NAMALWA (cell line): ENCODE measurements around the gene ERO1A.
"Not testable (repeated sequence)": the region's sequence is repeated elsewhere in the genome, so short reads cannot be mapped to it uniquely, and the experiment has no call there.

Experiments
- DNase-seq: peaks from one replicate; pipeline ENCODE4 v3.0.0-alpha.2; 2015; ENCODE audit warnings: low spot score

ERO1A gene, protein sequence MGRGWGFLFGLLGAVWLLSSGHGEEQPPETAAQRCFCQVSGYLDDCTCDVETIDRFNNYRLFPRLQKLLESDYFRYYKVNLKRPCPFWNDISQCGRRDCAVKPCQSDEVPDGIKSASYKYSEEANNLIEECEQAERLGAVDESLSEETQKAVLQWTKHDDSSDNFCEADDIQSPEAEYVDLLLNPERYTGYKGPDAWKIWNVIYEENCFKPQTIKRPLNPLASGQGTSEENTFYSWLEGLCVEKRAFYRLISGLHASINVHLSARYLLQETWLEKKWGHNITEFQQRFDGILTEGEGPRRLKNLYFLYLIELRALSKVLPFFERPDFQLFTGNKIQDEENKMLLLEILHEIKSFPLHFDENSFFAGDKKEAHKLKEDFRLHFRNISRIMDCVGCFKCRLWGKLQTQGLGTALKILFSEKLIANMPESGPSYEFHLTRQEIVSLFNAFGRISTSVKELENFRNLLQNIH

DNA sequence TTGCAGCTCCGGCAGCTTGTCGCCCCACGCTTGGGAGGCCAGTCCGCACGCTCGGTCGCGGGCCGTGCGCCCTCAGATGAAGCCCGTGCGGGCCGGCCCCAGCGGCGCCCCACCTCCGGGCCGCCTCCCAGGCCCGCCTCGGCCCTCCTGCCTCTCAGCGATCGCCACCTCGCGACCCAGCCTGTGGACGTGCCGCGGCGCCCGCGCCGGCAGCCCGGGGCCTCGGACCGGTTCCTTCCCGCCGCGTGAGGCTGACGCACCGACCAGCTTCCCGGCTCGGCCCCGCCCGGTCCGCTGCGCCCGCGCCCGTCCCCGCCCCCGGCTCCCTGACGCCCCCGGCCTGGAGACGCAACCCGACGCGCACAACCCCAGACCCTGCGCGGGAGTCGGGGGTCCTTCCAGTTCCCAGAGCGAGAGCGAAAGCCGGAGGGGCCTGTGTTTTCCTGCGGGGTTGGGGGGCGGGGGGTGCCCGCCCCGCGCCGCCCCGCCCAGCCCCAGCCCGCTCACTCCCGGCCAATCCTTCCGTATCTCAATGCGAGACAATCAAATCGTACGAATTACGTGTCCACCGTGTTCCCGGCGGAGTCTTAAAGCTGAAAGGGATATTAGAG lies at the start of gene ERO1A:
Gene ERO1A (minus strand): TSS at position 78 of the 611 bp plus-strand sequence. CDS start 77 bp downstream, at position 1.
- peak; percentile 59 for DNase-seq

DNA sequence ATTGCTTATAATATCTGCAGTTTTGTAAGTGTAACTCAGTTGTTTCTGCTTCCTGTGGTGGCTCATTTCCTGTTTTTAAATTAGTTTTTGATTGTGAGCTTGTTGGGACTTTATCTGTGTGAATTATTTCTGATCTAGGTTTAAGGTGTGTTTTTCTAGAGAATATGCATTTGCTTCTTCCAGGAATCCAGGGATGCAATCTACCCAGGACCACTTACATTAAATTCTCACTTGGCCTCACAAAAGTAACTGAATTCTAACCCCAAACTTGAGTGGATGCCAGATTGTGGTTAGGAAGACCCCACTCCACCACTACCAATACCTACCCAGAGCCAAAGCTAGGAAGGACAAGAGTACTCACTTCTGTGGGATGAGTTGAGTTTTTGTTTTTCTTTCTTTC lies 46.5 kb upstream of the ERO1A start:
- DNase-seq, result peak; percentile 15

DNA sequence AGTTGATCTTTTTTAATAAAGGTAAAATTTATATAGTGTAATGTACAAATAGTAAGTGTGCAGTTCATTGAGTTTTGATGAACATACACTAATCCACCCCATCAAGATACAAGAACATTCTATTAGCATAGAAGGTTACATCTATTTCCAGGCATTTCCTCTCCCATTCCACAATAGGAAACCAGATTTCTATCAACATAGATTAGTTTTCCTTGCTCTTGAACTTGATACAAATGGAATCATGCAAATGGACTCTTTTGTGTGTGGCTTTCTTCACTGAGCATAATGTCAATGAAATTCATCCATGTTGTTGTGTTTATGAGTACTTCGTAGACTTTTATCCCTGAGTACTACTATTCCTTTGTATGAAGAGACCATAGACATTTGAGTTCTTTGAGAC lies 45.4 kb upstream of the ERO1A start:
- DNase-seq, result no peak

DNA sequence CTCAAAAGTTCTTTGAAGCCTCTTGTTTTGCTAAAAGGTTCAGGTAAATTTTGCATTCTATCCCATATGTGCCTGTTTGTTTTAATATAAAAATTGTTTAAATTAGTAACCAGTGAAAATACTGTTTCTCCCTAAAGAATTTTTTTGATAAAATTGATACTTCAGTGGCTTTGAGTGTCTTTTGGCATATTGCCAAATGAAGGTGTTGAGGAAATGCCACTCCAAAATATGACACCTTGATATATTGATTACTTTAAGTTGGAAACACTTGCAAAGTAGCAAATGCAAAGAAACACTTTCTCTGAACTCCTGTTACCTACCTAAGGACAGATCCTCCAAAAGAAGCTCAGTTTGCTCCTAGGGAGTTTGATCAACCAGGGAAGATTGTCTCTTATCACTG lies 43.1 kb upstream of the ERO1A start:
- no peak for DNase-seq

DNA sequence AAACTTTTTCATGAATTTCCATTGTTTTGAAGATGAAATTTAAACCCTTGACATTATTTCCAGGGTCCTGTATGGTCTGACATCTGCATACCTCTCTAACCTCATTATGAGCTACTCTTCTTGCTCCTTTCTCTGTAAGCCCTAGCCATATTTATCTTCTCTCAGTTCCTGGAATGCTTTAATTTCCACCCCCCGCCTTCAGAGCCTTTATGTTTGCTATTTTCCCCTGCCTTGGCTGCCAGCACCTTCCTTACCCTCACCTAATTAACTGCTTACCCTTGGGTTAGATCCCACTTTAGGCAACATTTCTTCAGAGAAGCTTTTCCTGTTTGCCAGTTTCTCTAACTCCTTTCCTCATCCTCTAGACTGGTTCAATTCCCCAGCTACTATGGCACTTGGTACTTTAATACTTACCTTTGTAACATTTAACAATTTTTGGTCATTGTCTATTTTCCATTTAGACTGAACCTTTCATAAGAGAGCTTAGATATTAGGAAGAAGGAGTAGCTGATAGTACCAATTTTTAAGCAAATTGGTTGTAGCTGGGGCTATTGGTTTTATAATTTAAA lies 40.6 kb upstream of the ERO1A start:
- DNase-seq, result no peak

DNA sequence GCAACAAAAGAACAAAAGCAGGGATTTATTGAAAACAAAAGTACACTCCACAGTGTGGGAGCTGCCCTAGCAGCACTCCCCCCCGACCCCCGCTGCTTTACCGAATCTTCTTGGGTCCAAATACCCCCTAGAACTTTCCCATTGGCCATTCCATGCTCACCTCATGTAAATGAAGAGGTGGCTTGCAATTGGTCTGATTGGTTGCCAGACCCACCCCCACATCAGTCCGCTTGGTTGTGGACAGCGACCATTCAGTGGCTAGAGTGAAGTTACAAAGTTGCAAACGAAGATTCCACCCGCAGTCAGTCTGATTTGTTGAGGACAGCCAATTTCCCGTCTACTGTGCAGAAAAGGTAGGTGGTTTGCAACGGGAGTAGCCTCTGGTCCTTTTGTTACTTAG lies 38.5 kb upstream of the ERO1A start:
- DNase-seq, result no peak

DNA sequence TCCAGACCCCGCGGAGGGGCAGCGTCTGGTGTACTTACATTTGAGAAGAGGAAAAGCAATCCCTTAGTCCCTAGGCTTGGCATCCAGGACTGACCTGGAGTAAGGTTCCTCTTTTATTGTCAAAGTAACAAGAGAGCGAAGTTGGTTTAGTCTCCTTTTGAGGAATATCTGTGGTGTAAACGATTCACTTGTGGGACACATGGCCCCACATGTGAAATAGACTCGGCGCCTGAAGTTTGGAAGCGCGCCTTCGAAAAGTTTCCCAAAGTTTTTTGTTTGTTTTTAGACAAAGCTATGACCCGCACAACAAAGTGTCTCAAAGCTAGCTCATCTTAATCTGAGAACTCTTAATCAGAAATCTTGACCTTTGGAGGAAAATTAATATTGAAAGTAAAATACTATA lies 35.4 kb upstream of the ERO1A start:
- no peak for DNase-seq

DNA sequence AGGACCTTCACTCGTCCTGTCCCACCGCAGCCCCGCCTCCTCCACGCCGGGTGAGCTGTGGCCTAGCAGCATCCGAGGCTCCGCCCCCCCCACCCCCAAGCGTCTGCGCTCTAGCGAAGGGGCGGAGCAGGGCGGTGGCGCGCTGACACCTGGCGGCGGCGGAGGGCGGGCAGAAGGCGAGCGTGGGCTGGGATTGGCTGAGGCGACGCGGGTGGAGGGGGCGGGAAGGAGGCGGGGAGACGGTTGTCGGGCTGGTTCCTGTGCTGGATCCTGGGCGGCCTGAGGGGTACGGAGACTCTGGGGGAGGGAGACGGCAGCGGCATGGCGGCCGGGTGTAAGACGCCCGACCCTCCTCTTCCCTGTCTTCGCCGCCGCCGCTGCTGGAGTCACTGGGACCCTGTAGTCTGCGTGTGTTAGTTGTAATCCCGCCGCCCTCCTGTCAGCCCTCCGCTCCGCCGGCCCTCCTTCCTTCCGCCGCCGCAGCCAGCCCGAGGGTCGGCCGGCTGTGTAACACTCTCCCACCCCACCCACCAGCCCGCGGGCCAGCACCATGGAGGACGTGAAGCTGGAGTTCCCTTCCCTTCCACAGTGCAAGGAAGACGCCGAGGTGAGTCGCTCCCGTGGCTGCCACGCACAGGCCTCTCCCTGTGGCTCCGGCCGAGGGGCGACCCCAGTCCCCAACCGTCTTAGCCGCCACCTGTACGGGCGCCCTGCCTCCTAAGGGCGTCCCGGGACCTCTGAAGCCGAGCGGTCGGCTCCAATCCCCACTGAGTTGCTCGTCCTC lies 34.8 kb upstream of the ERO1A start, which contains the start of gene STYX:
Gene STYX (plus strand): TSS at position 242 of the 784 bp plus-strand sequence. CDS start 309 bp downstream, at position 551.
- DNase-seq, result peak; percentile 93

DNA sequence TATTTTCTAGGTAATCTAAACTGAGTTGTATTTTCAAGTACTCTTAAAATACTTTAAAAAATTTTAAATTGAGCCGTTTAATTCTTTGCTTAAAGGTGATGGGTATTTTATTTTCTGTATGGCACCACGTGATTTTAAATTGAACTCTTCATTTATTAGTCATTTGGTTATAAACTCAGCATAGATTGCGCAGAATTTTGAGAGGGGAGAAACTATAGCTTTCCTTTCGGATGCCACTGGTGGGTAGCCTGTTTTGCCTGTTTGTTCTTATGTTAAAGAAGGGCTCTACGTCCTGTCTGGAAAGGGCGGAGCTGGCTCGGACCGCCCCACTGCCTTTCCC lies 34.2 kb upstream of the ERO1A start:
- DNase-seq, result no peak

DNA sequence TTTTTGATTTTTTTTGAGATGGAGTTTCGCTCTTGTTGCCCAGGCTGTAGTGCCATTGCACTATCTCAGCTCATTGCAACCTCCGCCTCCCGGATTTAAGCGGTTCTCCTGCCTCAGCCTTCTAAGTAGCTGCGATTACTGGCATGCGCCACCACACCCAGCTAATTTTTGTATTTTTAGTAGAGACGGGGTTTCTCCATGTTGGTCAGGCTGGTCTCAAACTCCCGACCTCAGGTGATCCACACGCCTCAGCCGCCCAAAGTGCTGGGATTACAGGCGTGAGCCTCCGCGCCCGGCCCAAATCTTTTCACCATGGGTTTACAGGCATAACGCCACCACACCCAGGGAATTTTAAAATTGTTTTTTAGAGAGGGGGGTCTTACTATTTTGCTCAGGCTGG lies 33.7 kb upstream of the ERO1A start:
- DNase-seq, result not testable (repeated sequence)

DNA sequence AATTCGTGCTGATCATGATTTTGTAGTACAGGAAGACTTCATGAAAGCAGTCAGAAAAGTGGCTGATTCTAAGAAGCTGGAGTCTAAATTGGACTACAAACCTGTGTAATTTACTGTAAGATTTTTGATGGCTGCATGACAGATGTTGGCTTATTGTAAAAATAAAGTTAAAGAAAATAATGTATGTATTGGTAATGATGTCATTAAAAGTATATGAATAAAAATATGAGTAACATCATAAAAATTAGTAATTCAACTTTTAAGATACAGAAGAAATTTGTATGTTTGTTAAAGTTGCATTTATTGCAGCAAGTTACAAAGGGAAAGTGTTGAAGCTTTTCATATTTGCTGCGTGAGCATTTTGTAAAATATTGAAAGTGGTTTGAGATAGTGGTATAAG lies 32.2 kb upstream of the ERO1A start:
- not testable (repeated sequence) for DNase-seq

DNA sequence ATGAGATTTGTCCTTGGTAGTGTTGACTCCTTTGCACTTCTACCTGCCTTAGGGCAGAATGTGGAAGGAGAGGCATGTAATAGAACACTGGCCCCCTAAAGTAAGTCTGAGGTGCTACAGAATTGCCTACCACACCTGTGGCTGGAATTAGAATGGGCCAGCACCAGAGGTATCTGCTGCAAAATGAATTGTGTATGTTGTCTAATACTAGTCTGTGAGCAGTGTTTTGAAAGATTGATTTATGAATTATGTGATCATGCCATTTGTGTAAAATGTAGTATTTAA lies 28.9 kb upstream of the ERO1A start:
- no peak for DNase-seq

DNA sequence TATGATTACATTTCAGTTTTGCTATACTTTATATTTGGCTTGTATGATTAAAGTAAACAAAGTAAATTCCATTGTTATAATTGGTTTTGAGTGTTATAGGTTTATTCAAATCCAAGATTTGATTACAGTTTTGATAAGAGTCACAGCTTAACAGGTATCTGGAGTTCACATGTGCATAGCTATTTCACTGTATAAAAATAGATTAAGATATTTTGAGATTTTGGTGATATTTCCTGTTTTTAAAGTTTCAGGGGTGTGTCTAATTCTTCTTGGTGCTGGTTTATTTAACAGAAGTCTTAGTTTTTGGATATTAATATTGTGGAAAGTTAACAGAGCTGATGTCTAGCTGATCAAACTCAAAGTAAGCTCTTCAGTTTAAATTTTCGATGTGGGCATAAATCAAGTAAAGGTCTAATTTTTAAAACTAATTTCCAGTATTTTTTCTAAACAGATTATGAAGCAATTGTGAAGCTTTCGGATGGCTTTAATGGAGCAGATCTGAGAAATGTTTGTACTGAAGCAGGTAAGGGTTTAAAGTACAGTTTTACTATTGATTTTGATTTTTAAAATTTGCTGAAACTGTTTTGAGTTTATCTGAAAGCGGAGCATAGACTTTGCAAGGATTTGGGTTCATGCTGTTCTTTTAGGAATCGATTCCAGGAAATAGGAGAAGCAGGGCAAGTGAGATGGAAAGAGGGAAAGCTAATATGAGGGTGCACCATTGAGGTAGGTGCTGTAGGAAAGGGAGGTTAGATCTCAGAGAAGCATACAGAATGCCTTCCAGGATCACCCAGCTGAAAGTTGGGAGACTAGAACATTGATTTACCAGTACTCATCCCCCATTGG lies 28.4 kb upstream of the ERO1A start:
- DNase-seq, result no peak

DNA sequence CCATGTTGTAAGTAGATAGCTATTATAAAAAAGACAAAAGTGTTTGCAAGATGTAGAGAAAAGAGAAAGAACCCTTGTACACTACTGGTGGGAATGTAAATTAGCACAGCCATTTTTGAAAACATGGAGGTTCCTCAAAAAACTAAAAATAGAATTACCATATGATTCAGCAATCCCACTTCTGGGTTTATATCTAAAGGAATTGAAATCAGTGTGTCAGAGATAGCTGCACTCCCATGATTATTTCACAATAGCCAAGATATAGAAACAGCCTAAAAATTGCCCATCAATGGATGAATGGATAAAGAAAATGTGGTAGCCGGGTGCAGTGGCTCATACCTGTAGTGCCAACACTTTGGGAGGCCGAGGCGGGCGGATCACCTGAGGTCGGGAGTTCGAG lies 20.8 kb upstream of the ERO1A start:
- no peak for DNase-seq

DNA sequence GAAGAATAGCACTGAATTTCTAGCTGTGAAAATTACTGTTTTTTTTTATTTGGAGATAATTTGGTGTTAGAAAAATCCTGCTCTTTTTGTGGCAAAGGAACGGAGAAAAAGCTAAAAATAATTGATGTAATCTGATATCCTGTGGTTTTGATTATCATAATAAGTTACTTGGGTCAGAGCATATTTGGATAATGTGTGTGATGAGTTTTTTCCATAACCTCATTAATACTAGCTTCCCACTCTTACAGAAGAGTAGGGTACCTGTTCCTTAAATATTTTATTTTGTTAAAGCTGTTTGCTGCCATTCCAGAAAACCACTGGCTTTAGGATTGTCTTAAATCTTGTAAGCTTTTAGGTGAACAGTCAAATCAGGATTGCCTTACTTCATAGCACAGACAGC lies 16.3 kb upstream of the ERO1A start:
- DNase-seq, result no peak

DNA sequence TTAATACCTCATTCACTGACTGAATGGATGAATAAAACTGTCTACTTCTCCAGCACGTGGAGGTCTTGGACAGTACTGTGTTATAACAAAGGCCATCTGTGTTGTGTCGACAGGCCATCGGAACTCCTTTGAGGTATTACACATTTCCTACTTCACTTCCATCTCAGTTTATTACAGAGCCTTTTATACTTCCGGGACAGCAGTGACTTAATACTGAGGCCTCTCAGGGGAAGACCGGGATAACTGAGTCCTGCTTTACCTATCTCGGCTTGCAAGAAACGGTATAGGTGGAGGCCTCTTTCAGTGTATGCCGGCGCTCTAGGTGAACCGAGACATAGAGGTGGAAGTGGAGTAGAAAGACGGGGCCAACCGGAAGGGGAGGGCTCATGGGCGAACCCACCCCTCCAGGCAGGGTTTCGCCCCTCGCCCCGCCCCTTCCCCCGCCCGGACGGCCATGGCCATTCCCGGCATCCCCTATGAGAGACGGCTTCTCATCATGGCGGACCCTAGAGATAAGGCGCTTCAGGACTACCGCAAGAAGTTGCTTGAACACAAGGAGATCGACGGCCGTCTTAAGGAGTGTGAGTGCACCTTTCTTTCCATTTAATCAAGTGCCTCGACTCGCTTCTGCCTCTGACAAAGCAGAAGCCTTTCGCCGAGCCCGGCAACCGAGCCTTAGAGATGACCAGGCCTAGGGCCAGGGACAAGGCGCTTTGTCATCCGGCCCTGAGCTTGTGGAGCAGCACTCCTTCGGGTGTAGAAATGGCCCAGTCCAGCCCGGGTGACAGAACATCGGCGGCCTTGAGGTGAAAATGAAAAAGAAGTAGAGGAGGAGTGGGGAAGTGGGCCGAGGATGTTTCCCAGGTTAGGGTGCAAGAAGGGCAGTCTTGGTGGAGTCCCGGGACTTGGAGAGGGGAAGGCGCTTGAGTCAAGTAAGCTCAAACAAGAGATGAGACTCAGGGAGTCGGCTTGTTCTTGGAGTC lies 11.7 kb upstream of the ERO1A start, which contains the start of gene PSMC6:
Gene PSMC6 (plus strand): TSS at position 477 of the 983 bp plus-strand sequence. CDS start 20 bp downstream, at position 497.
- DNase-seq, result peak; percentile 86

DNA sequence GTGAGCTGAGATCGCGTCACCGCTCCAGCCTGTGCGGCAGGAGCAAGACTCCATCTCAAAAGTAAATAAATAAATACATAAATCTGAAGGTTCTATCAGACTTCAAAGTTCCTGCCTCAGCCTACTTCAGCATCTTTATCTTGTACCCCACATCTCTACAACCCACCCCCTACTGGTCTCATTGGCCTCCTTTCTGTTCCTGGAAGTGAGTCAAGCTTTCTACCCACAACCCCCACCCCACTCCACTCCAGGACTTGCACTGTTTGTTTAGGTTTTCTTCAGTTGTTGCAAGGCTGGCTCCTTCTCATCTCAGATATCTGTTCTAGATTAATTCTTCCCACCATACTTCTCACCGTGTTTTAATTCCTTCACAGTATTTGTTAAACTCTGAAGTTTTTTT lies 10.9 kb upstream of the ERO1A start:
- DNase-seq, result peak; percentile 25

DNA sequence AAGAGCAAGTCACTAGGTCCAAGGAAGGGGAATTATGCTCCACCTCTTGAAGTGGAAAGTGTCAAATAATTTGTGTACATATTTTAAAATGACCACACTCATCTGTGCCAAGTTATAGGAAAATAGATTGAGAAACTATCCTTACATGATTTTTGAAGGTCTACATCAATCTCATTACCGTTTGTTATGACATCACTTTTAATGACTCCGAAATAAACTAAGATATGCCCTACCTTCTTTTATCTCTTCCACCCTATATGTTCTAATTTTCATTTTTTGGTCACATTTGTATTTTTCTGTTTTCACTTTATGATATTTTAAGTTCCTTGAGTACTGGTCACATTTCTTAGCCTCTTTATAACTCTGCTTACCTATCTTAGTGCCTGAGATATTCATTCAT lies 8.3 kb upstream of the ERO1A start:
- DNase-seq, result no peak

DNA sequence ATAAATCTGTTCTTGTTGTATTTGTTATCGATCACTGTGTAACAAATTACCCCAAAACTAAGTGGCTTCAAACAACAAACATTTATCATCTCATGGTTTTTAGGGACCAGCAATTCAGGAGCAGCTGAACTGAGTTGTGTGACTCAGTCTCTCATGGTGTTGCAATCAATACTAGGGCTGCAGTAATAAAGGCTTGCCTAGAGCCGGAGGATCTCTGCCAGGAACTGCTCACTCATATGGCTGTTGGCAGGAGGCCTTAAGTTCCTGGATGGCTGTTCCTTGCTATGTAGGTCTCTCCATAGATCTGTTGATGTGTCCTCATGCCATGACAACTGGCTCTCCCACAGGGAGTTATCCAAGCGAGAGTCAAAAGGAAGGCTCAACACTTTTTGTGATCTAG lies 7.9 kb upstream of the ERO1A start:
- no peak for DNase-seq

DNA sequence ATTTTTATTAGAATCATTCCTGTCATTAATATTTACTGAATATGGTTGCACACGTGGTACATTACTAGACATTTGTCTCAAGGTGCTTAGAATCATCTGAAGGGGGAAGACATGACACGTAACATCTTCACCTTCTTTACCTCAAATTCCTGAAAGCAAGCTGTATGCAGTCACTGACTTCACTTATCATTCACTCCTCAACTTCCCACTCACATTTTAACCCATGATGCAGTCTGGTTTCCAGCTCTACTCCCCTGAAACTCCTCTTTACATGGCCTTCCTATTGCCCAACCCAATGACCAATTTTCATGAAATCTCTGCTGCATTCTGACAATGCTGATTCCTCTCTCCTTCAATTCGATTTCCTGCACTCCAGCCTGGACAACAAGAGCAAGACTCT lies 5.9 kb upstream of the ERO1A start:
- DNase-seq, result no peak
